ENCODE data around the gene FGF5.

GRCh38 chr4:80340036-80340435, 73.6 kb downstream of the FGF5 start:
- TF ChIP-seq POLR2A (IDR thresholded peaks at IDR 0.05), result no peak
- TF ChIP-seq CTCF (IDR thresholded peaks at IDR 0.05), result no peak

Measured in body of pancreas (tissue), 4 donors.